ENCODE data around the gene CFAP61.

Gene CFAP61

DNA sequence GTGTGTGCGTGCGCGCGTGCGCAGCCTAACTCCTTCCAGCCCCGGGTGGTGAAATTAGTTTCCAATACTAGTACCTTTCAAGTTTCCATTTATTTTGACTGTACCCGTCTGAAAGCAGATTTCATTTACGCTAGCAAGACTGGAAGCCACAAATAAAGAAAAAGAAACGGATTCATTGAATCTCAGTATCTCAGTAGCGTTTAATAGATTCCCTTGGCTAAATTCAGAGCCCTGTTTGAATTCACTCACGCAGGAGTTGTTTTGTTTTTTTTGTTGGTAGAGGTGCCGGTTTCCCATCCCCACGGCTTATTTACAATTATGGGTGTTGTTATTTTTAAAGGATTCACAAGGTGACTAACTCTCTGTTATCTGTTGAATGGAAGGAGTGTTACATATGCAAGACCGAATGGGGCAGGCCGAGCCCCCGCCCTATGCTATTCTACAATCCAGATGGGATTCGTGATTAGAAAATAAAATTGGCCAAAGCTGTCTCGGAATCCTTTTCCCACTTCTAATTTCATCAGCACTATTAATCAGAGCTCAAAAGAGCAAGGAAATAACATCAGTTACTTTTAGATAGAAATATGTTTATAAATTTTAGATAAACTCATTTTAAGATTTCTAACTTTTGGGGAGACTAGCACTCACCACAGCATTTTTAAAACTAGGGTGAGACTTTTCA is 313.3 kb downstream of the CFAP61 start:
- TF ChIP-seq, protein P1, sequence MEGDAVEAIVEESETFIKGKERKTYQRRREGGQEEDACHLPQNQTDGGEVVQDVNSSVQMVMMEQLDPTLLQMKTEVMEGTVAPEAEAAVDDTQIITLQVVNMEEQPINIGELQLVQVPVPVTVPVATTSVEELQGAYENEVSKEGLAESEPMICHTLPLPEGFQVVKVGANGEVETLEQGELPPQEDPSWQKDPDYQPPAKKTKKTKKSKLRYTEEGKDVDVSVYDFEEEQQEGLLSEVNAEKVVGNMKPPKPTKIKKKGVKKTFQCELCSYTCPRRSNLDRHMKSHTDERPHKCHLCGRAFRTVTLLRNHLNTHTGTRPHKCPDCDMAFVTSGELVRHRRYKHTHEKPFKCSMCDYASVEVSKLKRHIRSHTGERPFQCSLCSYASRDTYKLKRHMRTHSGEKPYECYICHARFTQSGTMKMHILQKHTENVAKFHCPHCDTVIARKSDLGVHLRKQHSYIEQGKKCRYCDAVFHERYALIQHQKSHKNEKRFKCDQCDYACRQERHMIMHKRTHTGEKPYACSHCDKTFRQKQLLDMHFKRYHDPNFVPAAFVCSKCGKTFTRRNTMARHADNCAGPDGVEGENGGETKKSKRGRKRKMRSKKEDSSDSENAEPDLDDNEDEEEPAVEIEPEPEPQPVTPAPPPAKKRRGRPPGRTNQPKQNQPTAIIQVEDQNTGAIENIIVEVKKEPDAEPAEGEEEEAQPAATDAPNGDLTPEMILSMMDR (IDR thresholded peaks at IDR 0.05; ENCODE audit: low read depth, low read length, missing control alignments): no peak
- no peak for DNase-seq (ENCODE audit: extremely low read depth, low read depth)
- H3K4me3 ChIP-seq (replicated peaks; ENCODE audit: low read depth, low read length): no peak overlapping the region

DNA sequence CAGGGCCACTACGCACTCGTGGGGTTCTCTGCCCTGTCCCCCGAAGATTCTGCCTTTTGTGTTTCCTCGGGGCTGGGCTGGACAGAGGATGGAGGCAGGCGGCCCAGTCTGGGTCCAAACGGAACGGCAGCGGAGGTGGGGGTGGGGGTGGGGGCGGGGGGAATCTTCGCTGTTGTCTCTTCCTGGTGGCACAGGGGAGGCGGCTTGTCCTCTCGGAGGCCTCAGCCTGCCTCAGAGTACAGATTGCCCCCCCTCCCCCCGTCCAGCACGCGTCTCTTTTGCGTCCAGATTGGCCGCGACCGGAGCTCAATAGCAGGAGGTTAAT is 314.2 kb downstream of the CFAP61 start:
- no peak for DNase-seq (ENCODE audit: extremely low read depth, low read depth)
- TF ChIP-seq, protein P1 (IDR thresholded peaks at IDR 0.05; ENCODE audit: low read depth, low read length, missing control alignments): no peak
- no peak overlapping the region for H3K4me3 ChIP-seq (replicated peaks; ENCODE audit: low read depth, low read length)

DNA sequence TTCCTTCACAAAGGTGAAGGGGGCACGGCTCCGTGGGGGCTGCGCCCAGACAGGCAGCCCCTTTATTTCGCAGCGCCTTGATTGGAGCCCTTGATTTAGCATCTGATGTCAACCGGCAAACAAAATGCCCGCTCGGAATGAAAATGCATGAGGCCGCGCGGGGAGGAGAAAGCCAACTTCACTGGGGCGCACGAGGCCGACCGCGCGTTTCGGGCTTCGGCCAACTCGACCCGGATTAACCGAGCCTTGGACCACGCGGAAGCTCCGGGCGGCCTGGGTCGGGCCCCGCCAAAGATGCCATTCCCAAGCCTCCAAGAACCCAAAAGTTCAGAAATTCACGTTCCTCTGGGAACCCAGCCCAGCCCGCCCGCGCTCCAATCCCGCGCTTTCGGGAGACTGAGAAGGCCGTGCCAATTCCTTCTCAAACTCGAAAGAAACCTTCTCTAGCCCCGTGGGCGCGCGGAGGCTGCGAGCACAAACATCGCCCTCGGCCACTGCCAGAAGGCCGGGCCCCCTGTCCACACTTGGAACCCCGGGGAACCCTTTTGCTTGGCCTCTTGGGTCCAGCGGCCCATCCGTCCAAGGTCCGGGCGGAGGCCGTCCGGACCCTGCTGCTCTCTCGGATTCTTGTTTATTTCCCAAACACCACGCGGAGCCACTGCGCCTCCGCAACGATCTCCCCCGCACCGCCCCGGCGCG is 314.7 kb downstream of the CFAP61 start:
- no peak for DNase-seq (ENCODE audit: extremely low read depth, low read depth)
- H3K4me3 ChIP-seq (replicated peaks; ENCODE audit: low read depth, low read length): no peak overlapping the region
- TF ChIP-seq, protein P1 (IDR thresholded peaks at IDR 0.05; ENCODE audit: low read depth, low read length, missing control alignments): no peak

DNA sequence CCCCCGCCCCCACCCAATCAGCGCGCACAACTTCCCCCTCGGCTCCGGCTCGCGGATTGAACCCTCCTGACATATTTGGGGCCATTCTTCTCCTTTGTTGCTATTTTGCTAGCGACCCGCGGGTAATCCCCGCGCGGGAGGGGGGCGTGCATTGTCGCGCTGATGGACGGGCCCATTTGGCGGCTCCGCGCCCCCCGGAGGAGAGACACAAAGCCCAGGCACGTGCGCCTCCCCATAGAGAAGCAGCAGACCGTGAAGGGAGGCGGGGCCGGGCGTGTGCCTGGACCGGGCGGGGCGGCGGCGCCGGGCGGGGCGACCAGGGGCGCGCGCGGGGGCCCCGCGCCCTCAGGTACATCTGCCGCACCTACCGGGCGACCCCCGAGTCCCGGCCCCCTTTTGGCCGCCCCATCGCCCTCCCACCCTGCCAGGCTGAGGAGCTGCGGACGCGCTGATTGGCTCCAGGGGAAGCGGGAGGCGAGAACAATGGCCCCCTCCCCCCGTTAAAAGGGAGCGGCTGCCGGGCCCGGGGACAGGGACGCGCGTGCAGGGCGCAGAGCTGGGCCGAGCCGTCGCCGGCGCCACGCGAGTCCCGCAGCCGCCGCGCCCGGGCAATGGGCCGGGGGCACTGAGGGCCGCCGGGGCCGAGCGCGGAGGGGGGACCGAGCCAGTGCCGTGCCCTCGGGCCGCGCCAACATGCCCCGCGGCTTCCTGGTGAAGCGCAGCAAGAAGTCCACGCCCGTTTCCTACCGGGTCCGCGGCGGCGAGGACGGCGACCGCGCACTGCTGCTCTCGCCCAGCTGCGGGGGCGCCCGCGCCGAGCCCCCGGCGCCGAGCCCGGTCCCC is 315.5 kb downstream of the CFAP61 start, which contains the start of gene INSM1:
TSS of gene INSM1 (plus strand) at position 530 of the 843 bp plus-strand sequence. CDS start at position 694, 164 bp downstream.
- DNase-seq (ENCODE audit: extremely low read depth, low read depth): no peak
- H3K4me3 ChIP-seq (replicated peaks; ENCODE audit: low read depth, low read length): no peak within 1 kb of the TSS
- TF ChIP-seq, protein P1 (IDR thresholded peaks at IDR 0.05; ENCODE audit: low read depth, low read length, missing control alignments): no peak

DNA sequence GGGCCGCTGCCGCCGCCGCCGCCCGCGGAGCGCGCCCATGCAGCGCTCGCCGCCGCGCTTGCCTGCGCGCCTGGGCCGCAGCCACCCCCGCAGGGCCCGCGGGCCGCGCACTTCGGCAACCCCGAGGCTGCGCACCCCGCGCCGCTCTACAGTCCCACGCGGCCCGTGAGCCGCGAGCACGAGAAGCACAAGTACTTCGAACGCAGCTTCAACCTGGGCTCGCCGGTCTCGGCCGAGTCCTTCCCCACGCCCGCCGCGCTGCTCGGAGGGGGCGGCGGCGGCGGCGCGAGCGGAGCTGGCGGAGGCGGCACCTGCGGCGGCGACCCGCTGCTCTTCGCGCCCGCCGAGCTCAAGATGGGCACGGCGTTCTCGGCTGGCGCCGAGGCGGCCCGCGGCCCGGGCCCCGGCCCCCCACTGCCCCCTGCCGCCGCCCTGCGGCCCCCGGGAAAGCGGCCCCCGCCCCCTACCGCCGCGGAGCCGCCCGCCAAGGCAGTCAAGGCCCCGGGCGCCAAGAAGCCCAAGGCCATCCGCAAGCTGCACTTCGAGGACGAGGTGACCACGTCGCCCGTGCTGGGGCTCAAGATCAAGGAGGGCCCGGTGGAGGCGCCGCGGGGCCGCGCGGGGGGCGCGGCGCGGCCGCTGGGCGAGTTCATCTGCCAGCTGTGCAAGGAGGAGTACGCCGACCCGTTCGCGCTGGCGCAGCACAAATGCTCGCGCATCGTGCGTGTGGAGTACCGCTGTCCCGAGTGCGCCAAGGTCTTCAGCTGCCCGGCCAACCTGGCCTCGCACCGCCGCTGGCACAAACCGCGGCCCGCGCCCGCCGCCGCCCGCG is 316.3 kb downstream of the CFAP61 start:
- no peak overlapping the region for H3K4me3 ChIP-seq (replicated peaks; ENCODE audit: low read depth, low read length)
- TF ChIP-seq, protein P1 (IDR thresholded peaks at IDR 0.05; ENCODE audit: low read depth, low read length, missing control alignments): no peak
- no peak for DNase-seq (ENCODE audit: extremely low read depth, low read depth)
